ENCODE results near the gene STK24.

STK24 gene

GRCh38 chr13:98397861-98398260 lies 179.0 kb downstream of the STK24 start:
- H3K4ac ChIP-seq (ENCODE audit: low read depth, low read length) = no peak overlapping the region
- DNase-seq = no peak
- no peak overlapping the region for H2BK5ac ChIP-seq (ENCODE audit: low read depth, low read length, poor library complexity)
- no peak overlapping the region for H4K12ac ChIP-seq (ENCODE audit: low read depth, low read length)
- H3K36me3 ChIP-seq (ENCODE audit: control insufficient read depth in 1 of 2, insufficient read depth in 2 of 2, low read length in 2 of 2) = peaks cover 29 to 30% of the 10 kb centered on the region in 2 experiments
- no peak overlapping the region for H4K91ac ChIP-seq (ENCODE audit: low read depth, low read length)
- H3K4me2 ChIP-seq (ENCODE audit: low read length) = no peak overlapping the region
- no peak overlapping the region for H2AK5ac ChIP-seq (ENCODE audit: low read length)
- no peaks in the 10 kb centered on the region for H3K79me1 ChIP-seq (ENCODE audit: low read length)
- H2BK12ac ChIP-seq (ENCODE audit: low read length) = no peak overlapping the region
- H2BK120ac ChIP-seq (ENCODE audit: insufficient read depth, low read length, poor library complexity) = no peak overlapping the region
- H3K27me3 ChIP-seq (ENCODE audit: insufficient read depth, low read length) = no peaks in the 10 kb centered on the region
- H3K4me3 ChIP-seq (ENCODE audit: low read depth, low read length) = no peak overlapping the region
- H2AFZ ChIP-seq (ENCODE audit: insufficient read depth, low read length, poor library complexity) = no peak overlapping the region
- no peak overlapping the region for H3K9ac ChIP-seq (ENCODE audit: low read length)
- no peak overlapping the region for H3K27ac ChIP-seq (ENCODE audit: low read depth, low read length)
- H4K8ac ChIP-seq (ENCODE audit: low read depth, low read length) = no peak overlapping the region
- no peaks in the 10 kb centered on the region for H3K4me1 ChIP-seq (ENCODE audit: control insufficient read depth in 1 of 2, insufficient read depth in 2 of 2, low read length in 2 of 2)
- no peak overlapping the region for H3K18ac ChIP-seq (ENCODE audit: low read length)
- no peak overlapping the region for H3K14ac ChIP-seq (ENCODE audit: low read length)
- no peaks in the 10 kb centered on the region for H3K79me2 ChIP-seq (ENCODE audit: control insufficient read depth, insufficient read depth, low read length, poor library complexity)
- WGBS (ENCODE audit: extremely low coverage, insufficient coverage, insufficient read length) = no CpG with 5 or more reads among the region's 7 CpGs
- no peak overlapping the region for H3K23ac ChIP-seq (ENCODE audit: low read length)
- H3K9me3 ChIP-seq (ENCODE audit: insufficient read depth, low read depth, low read length) = no peaks in the 10 kb centered on the region

- H3K27me3 ChIP-seq (ENCODE audit: insufficient read depth, low read length) = no peaks in the 10 kb centered on the region
- no peak overlapping the region for H3K9ac ChIP-seq (ENCODE audit: low read length)
- no peak overlapping the region for H3K4ac ChIP-seq (ENCODE audit: low read depth, low read length)
- H3K4me3 ChIP-seq (ENCODE audit: low read depth, low read length) = no peak overlapping the region
- H2BK5ac ChIP-seq (ENCODE audit: low read depth, low read length, poor library complexity) = no peak overlapping the region
- no peak overlapping the region for H3K4me2 ChIP-seq (ENCODE audit: low read length)
- DNase-seq = no peak
- no peak overlapping the region for H2BK12ac ChIP-seq (ENCODE audit: low read length)
- H4K91ac ChIP-seq (ENCODE audit: low read depth, low read length) = no peak overlapping the region
- H3K14ac ChIP-seq (ENCODE audit: low read length) = no peak overlapping the region
- no peak overlapping the region for H4K8ac ChIP-seq (ENCODE audit: low read depth, low read length)
- no peak overlapping the region for H3K23ac ChIP-seq (ENCODE audit: low read length)
- no peak overlapping the region for H2BK120ac ChIP-seq (ENCODE audit: insufficient read depth, low read length, poor library complexity)
- H2AK5ac ChIP-seq (ENCODE audit: low read length) = no peak overlapping the region
- no peaks in the 10 kb centered on the region for H3K79me2 ChIP-seq (ENCODE audit: control insufficient read depth, insufficient read depth, low read length, poor library complexity)
- peaks cover 29 to 30% of the 10 kb centered on the region in 2 experiments for H3K36me3 ChIP-seq (ENCODE audit: control insufficient read depth in 1 of 2, insufficient read depth in 2 of 2, low read length in 2 of 2)
- no peak overlapping the region for H4K12ac ChIP-seq (ENCODE audit: low read depth, low read length)
- no peak overlapping the region for H3K27ac ChIP-seq (ENCODE audit: low read depth, low read length)
- H3K9me3 ChIP-seq (ENCODE audit: insufficient read depth, low read depth, low read length) = no peaks in the 10 kb centered on the region
- H3K79me1 ChIP-seq (ENCODE audit: low read length) = no peaks in the 10 kb centered on the region
- WGBS (ENCODE audit: extremely low coverage, insufficient coverage, insufficient read length) = no CpG with 5 or more reads among the region's 1 CpG
- H2AFZ ChIP-seq (ENCODE audit: insufficient read depth, low read length, poor library complexity) = no peak overlapping the region
- no peak overlapping the region for H3K18ac ChIP-seq (ENCODE audit: low read length)
- H3K4me1 ChIP-seq (ENCODE audit: control insufficient read depth in 1 of 2, insufficient read depth in 2 of 2, low read length in 2 of 2) = no peaks in the 10 kb centered on the region
Observed at GRCh38 chr13:98397221-98397620, 179.7 kb downstream of the STK24 start.

DNA sequence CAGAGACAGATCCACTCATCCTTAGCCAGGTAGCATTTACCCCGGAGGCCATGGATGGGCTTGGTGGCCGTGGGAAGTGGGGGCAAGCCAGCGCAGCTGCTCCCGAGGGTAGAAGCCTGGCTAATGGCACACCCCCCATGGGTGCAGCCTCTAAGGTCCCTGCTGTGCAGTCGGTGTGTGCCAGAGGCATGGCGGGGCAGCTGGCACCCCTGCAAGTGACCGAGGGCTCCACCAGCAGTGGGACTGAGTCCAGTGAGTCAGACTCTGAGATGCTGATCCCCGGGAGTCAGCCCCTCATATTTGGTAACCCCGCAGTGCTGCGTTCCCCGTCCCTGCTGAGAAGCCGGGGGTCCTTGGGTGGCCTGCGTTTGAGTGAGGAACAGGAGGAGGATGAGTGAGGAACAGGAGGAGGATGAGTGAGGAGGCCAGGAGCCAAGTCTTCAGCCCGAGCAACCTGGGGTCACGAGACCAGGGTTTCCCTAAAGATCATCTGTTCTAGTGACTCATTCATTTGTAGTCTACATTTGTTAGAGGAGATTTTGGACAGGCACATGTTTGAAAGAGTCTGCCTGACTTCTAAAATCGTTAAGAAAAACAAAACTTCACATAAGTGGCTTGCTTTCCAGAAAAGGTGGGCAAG lies 180.7 kb downstream of the STK24 start:
- H4K8ac ChIP-seq (ENCODE audit: low read depth, low read length) = no peak overlapping the region
- no CpG with 5 or more reads among the region's 16 CpGs for WGBS (ENCODE audit: extremely low coverage, insufficient coverage, insufficient read length)

More for the DNA sequence above, 180.7 kb downstream of the STK24 start:
- H2AFZ ChIP-seq (ENCODE audit: insufficient read depth, low read length, poor library complexity) = no peak overlapping the region
- DNase-seq = no peak
- no peak overlapping the region for H3K9ac ChIP-seq (ENCODE audit: low read length)
- H3K4me2 ChIP-seq (ENCODE audit: low read length) = no peak overlapping the region
- no peak overlapping the region for H3K18ac ChIP-seq (ENCODE audit: low read length)
- no peaks in the 10 kb centered on the region for H3K9me3 ChIP-seq (ENCODE audit: insufficient read depth, low read depth, low read length)
- peaks cover 30% of the 10 kb centered on the region in 2 experiments for H3K36me3 ChIP-seq (ENCODE audit: control insufficient read depth in 1 of 2, insufficient read depth in 2 of 2, low read length in 2 of 2)
- H3K23ac ChIP-seq (ENCODE audit: low read length) = no peak overlapping the region
- H3K4ac ChIP-seq (ENCODE audit: low read depth, low read length) = no peak overlapping the region
- H2AK5ac ChIP-seq (ENCODE audit: low read length) = no peak overlapping the region
- H4K91ac ChIP-seq (ENCODE audit: low read depth, low read length) = no peak overlapping the region
- no peaks in the 10 kb centered on the region for H3K79me1 ChIP-seq (ENCODE audit: low read length)
- no peak overlapping the region for H4K12ac ChIP-seq (ENCODE audit: low read depth, low read length)
- H2BK5ac ChIP-seq (ENCODE audit: low read depth, low read length, poor library complexity) = no peak overlapping the region
- H3K27me3 ChIP-seq (ENCODE audit: insufficient read depth, low read length) = no peaks in the 10 kb centered on the region
- H3K4me3 ChIP-seq (ENCODE audit: low read depth, low read length) = no peak overlapping the region
- no peak overlapping the region for H3K27ac ChIP-seq (ENCODE audit: low read depth, low read length)
- H3K14ac ChIP-seq (ENCODE audit: low read length) = no peak overlapping the region
- no peaks in the 10 kb centered on the region for H3K4me1 ChIP-seq (ENCODE audit: control insufficient read depth in 1 of 2, insufficient read depth in 2 of 2, low read length in 2 of 2)
- no peak overlapping the region for H2BK12ac ChIP-seq (ENCODE audit: low read length)
- no peaks in the 10 kb centered on the region for H3K79me2 ChIP-seq (ENCODE audit: control insufficient read depth, insufficient read depth, low read length, poor library complexity)
- no peak overlapping the region for H2BK120ac ChIP-seq (ENCODE audit: insufficient read depth, low read length, poor library complexity)
